H1 (cell line): ENCODE results near the gene IL23A.

Experiments
- BACH1 ChIP-seq: IDR thresholded peaks from 2 replicates; pipeline ENCODE4 v1.6.1; 2012; ENCODE audit warnings: low read length, improper control_type of control experiment
- CTCF ChIP-seq, 3 experiments: IDR thresholded peaks; 1 replicate in 2 of 3; 2 replicates in 1 of 3; pipeline versions ENCODE4 v1.5.1 to v1.6.1; 2011; ENCODE audit warnings: low read length in 3 of 3, mild to moderate bottlenecking in 3 of 3, inconsistent platforms in 2 of 3, low read depth in 1 of 3, moderate library complexity in 1 of 3; ENCODE audit not compliant: insufficient read depth in 1 of 3; ENCODE audit errors: control extremely low read depth in 1 of 3
- EGR1 ChIP-seq: IDR thresholded peaks from 2 replicates; pipeline ENCODE4 v1.6.1; 2011; ENCODE audit warnings: low read depth, low read length, borderline replicate concordance
- EP300 ChIP-seq, 2 experiments: IDR thresholded peaks; 1 replicate in 1 of 2; 2 replicates in 1 of 2; pipeline ENCODE4 v1.6.1; 2011 to 2012; ENCODE audit warnings: low read depth in 2 of 2, low read length in 2 of 2, mild to moderate bottlenecking in 2 of 2, borderline replicate concordance in 1 of 2, inconsistent platforms in 1 of 2, moderate library complexity in 1 of 2
- GTF2F1 ChIP-seq: IDR thresholded peaks from 2 replicates; pipeline ENCODE4 v1.6.1; 2012; ENCODE audit warnings: low read depth, low read length, improper control_type of control experiment, borderline replicate concordance
- HDAC2 ChIP-seq, 2 experiments: fragments of 300-600 bp in 1 of 2; sonication (generic) in 1 of 2; IDR thresholded peaks; 2 replicates each; pipeline ENCODE4 v1.6.1; 2011 to 2012; ENCODE audit warnings: low read depth in 2 of 2, low read length in 2 of 2, mild to moderate bottlenecking in 2 of 2, moderate library complexity in 2 of 2, borderline replicate concordance in 1 of 2, inconsistent platforms in 1 of 2
- MAX ChIP-seq: IDR thresholded peaks from 2 replicates; pipeline ENCODE4 v1.6.1; 2012; ENCODE audit warnings: inconsistent platforms
- PHF8 ChIP-seq: fragments of 200-600 bp; sonication (generic); conservative IDR thresholded peaks from 2 replicates; pipeline ENCODE4 v1.7.1; 2012; ENCODE audit warnings: low read depth, mild to moderate bottlenecking, inconsistent platforms, low read length, moderate library complexity
- POLR2A ChIP-seq, 2 experiments: IDR thresholded peaks; 1 replicate in 1 of 2; 2 replicates in 1 of 2; pipeline ENCODE4 v1.6.1; 2011; ENCODE audit warnings: low read depth in 2 of 2, low read length in 2 of 2, mild to moderate bottlenecking in 2 of 2; ENCODE audit errors: control extremely low read depth in 1 of 2
- TEAD4 ChIP-seq: IDR thresholded peaks from 2 replicates; pipeline ENCODE4 v1.6.1; 2012; ENCODE audit warnings: low read depth, low read length, inconsistent platforms, mixed read lengths

GRCh38 chr12:56377310-56377988 is 38.8 kb downstream of the IL23A start:
- no peak for TF ChIP-seq HDAC2 (IDR thresholded peaks at IDR 0.05; ENCODE audit: borderline replicate concordance in 1 of 2, low read depth in 2 of 2, low read length in 2 of 2)
- TF ChIP-seq BACH1 = peak; percentile 97
- no peak for TF ChIP-seq EP300 (IDR thresholded peaks at IDR 0.05; ENCODE audit: borderline replicate concordance in 1 of 2, low read depth in 2 of 2, low read length in 2 of 2)
- peak in 2 of 3 experiments; percentile 43 to 47; a peak in 3 of 4 replicates for TF ChIP-seq CTCF (IDR thresholded peaks at IDR 0.05; ENCODE audit: control extremely low read depth in 1 of 3, insufficient read depth in 1 of 3, low read depth in 1 of 3, low read length in 3 of 3)
- no peak for TF ChIP-seq PHF8
- no peak for TF ChIP-seq POLR2A (IDR thresholded peaks at IDR 0.05; ENCODE audit: control extremely low read depth in 1 of 2, low read depth in 2 of 2, low read length in 2 of 2)
- TF ChIP-seq EGR1 = no peak
- no peak for TF ChIP-seq GTF2F1
- TF ChIP-seq TEAD4 = no peak
- TF ChIP-seq MAX = no peak
